Epithelial cell of esophagus (primary cell): ENCODE data around the gene TBC1D9B.
"Not testable (repeated sequence)": the region's sequence is repeated elsewhere in the genome, so short reads cannot be mapped to it uniquely, and the experiment has no call there.

Source experiments
- DNase-seq: peaks from one replicate; pipeline ENCODE4 v3.0.0; 2010; ENCODE audit warnings: low read depth
- H3K4me3 ChIP-seq: 2 replicates; pipeline ENCODE4 v1.5.1; 2011; ENCODE audit warnings: mild to moderate bottlenecking, low read length, control low read depth
- CTCF ChIP-seq: IDR thresholded peaks from 2 replicates; pipeline ENCODE4 v1.5.1; 2011; ENCODE audit warnings: low read depth, mild to moderate bottlenecking, low read length, control low read depth, inconsistent platforms; ENCODE audit not compliant: insufficient read depth; ENCODE audit errors: missing control alignments

Gene TBC1D9B

GRCh38 chr5:179873588-179874110, 34.0 kb downstream of the TBC1D9B start:
- no peak for DNase-seq
- H3K4me3 ChIP-seq, result no peak overlapping the region
- no peak for TF ChIP-seq CTCF

GRCh38 chr5:179872828-179873575, 34.7 kb downstream of the TBC1D9B start:
- TF ChIP-seq CTCF, result no peak

GRCh38 chr5:179872055-179872827, 35.5 kb downstream of the TBC1D9B start:
- no peak overlapping the region for H3K4me3 ChIP-seq
- no peak for TF ChIP-seq CTCF
- no peak for DNase-seq

More at GRCh38 chr5:179872828-179873575, 34.7 kb downstream of the TBC1D9B start:
- no peak for DNase-seq
- H3K4me3 ChIP-seq, result no peak overlapping the region

- DNase-seq, H3K4me3 ChIP-seq: not testable (repeated sequence)
These were observed 36.2 kb downstream of the TBC1D9B start for GRCh38 chr5:179871533-179871932.

GRCh38 chr5:179870952-179871351, 36.7 kb downstream of the TBC1D9B start:
- no peak overlapping the region for H3K4me3 ChIP-seq
- DNase-seq, result no peak
- no peak for TF ChIP-seq CTCF

- TF ChIP-seq CTCF, result peak; percentile 21
- H3K4me3 ChIP-seq, result no peak overlapping the region
- peak; percentile 24 for DNase-seq
These were observed 37.2 kb downstream of the TBC1D9B start for GRCh38 chr5:179870403-179870903.
